Measurements from ENCODE around the gene LRRC70.

DNA sequence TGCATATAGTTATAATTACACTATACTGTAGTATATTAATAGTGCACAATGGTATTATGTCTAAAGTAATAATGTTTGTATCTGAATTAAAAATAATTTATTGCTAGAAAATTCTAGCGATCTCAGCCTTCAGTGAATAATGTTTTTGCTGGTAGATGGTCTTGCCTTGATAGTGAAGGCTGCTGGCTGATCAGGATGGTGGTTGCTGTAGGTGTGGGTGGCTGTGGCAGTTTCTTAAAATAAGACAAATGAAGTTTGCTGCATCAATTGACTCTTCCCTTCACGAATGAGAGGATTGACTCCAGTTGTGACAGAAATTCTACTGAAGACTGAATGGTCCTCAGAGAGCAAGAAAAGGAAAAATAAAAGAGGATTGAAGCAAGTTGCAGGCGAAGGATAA, 19.7 kb upstream of the LRRC70 start:
- no peak for TF ChIP-seq SUZ12 (IDR thresholded peaks at IDR 0.05; ENCODE audit: extremely low read depth, insufficient read depth, insufficient read length)
- no peak for TF ChIP-seq ZNF274 (IDR thresholded peaks at IDR 0.05; ENCODE audit: low read depth, low read length)
